Activated CD8-positive, alpha-beta T cell treated with anti-CD3 and anti-CD28 coated beads, Interleukin-2, amount 10 ng/mL, durations not matched to agents 7 days and 5 days (primary cell): Measurements from ENCODE around the gene PUM2. TPM values are rescaled to one million over a fixed set of nuclear protein-coding genes. Genes with fewer than 3 reads are reported as not detected.
"Not testable (repeated sequence)": the region's sequence is repeated elsewhere in the genome, so short reads cannot be mapped to it uniquely, and the experiment has no call there.

Experiments used
- ATAC-seq: fragments of 150-1000 bp; cut with Tn5 transposase; one replicate; pipeline ENCODE4 v1.10.0; 2021; ENCODE audit warnings: moderate library complexity
- CTCF ChIA-PET: fragments of 350-600 bp; sonication (Branson Sonifier 250); formaldehyde crosslinking; loops from one replicate; lab custom pipeline; 2021; ENCODE audit warnings: antibody characterized with exemption; lab: Charles Lee
- POLR2A ChIA-PET: fragments of 350-600 bp; sonication (Branson Sonifier 250); formaldehyde crosslinking; loops from one replicate; lab custom pipeline; 2021; ENCODE audit warnings: antibody characterized with exemption; lab: Charles Lee
- DNase-seq: peaks from one replicate; pipeline ENCODE4 v3.0.0-alpha.2; 2020
- H3K27ac Mint-ChIP-seq: one replicate; pipeline ENCODE4 v1.8.0; 2021; ENCODE audit warnings: mild to moderate bottlenecking, mixed read lengths
- H3K27me3 Mint-ChIP-seq: one replicate; pipeline ENCODE4 v1.8.0; 2021; ENCODE audit warnings: low read depth, mixed read lengths
- H3K36me3 Mint-ChIP-seq: one replicate; pipeline ENCODE4 v1.8.0; 2021; ENCODE audit warnings: low read depth, mixed read lengths
- H3K4me1 Mint-ChIP-seq: one replicate; pipeline ENCODE4 v1.8.0; 2021; ENCODE audit warnings: low read depth, mixed read lengths
- H3K4me3 Mint-ChIP-seq: one replicate; pipeline ENCODE4 v1.8.0; 2021; ENCODE audit warnings: mild to moderate bottlenecking, mixed read lengths
- H3K9me3 Mint-ChIP-seq: one replicate; pipeline ENCODE4 v1.8.0; 2022; ENCODE audit warnings: mixed read lengths; ENCODE audit not compliant: insufficient read depth
- total RNA-seq, 2 experiments: library from RNA; stranded (reverse); gene quantifications; one replicate each; pipeline ENCODE4 v1.2.3, GENCODE V29; 2021

Gene PUM2
- total RNA-seq, 2 experiments from 2014 or later: 123 to 129 TPM

- Mint-ChIP-seq H3K27ac (no peak overlapping the region), H3K36me3 (no peaks in the 10 kb centered on the region), H3K4me1 (peaks cover 2% of the 10 kb centered on the region), H3K9me3 (no peaks in the 10 kb centered on the region), H3K4me3 (no peak overlapping the region), H3K27me3 (peaks cover 11% of the 10 kb centered on the region)
- ChIA-PET POLR2A (interaction anchor here (1.0 kb wide), 1 partner anchor 18 kb away, joined by 3 read pairs; no protein-coding TSS in a partner anchor), CTCF (interaction anchor here (1.4 to 3.9 kb wide), 2 partner anchors 29 to 57 kb away, joined by 4 to 28 read pairs; no protein-coding TSS in a partner anchor)
- DNase-seq (no peak), ATAC-seq (no peak)
These were observed 32.5 kb upstream of the PUM2 start for GRCh38 chr2:20382965-20383810.

GRCh38 chr2:20381457-20381856 is 30.8 kb upstream of the PUM2 start:
- CTCF ChIA-PET: interaction anchor here (1.4 to 2.4 kb wide), 2 partner anchors 55 to 261 kb away, joined by 3 to 11 read pairs; no protein-coding TSS in a partner anchor

GRCh38 chr2:20378891-20379519 is 28.4 kb upstream of the PUM2 start:
- CTCF ChIA-PET: interaction anchor here (0.6 to 2.2 kb wide), 3 partner anchors 9 to 281 kb away, joined by 3 to 7 read pairs (median 3); no protein-coding TSS in a partner anchor
- ATAC-seq: no peak
- H3K27me3 Mint-ChIP-seq: peaks cover 17% of the 10 kb centered on the region
- DNase-seq: no peak
- H3K27ac Mint-ChIP-seq: no peak overlapping the region
- no peaks in the 10 kb centered on the region for H3K9me3 Mint-ChIP-seq
- no peak overlapping the region for H3K4me3 Mint-ChIP-seq
- no peaks in the 10 kb centered on the region for H3K36me3 Mint-ChIP-seq
- POLR2A ChIA-PET: no interaction called here
- peaks cover 2% of the 10 kb centered on the region for H3K4me1 Mint-ChIP-seq

More at GRCh38 chr2:20381457-20381856, 30.8 kb upstream of the PUM2 start:
- Mint-ChIP-seq H3K27me3 (peaks cover 14% of the 10 kb centered on the region), H3K4me1 (peaks cover 2% of the 10 kb centered on the region), H3K27ac (no peak overlapping the region), H3K4me3 (no peak overlapping the region), H3K36me3 (no peaks in the 10 kb centered on the region), H3K9me3 (no peaks in the 10 kb centered on the region)
- no peak for ATAC-seq
- POLR2A ChIA-PET: interaction anchor here (0.8 kb wide), 1 partner anchor 30 kb away, joined by 4 read pairs; no protein-coding TSS in a partner anchor
- no peak for DNase-seq

- POLR2A ChIA-PET: no interaction called here
- DNase-seq: no peak
- Mint-ChIP-seq H3K27me3 (peaks cover 17% of the 10 kb centered on the region), H3K4me1 (no peaks in the 10 kb centered on the region), H3K36me3 (no peaks in the 10 kb centered on the region), H3K27ac (no peak overlapping the region), H3K4me3 (no peak overlapping the region), H3K9me3 (no peaks in the 10 kb centered on the region)
- no peak for ATAC-seq
- CTCF ChIA-PET: interaction anchor here (0.9 to 2.2 kb wide), 2 partner anchors 9 to 10 kb away, joined by 3 to 7 read pairs; no protein-coding TSS in a partner anchor
These were observed 27.7 kb upstream of the PUM2 start for GRCh38 chr2:20378341-20378740.

GRCh38 chr2:20377741-20378140 is 27.1 kb upstream of the PUM2 start:
- POLR2A ChIA-PET: no interaction called here
- H3K9me3 Mint-ChIP-seq: no peaks in the 10 kb centered on the region
- no peak overlapping the region for H3K27ac Mint-ChIP-seq
- CTCF ChIA-PET: interaction anchor here (0.9 to 2.2 kb wide), 2 partner anchors 9 to 11 kb away, joined by 3 to 7 read pairs; no protein-coding TSS in a partner anchor
- H3K27me3 Mint-ChIP-seq: peaks cover 17% of the 10 kb centered on the region
- DNase-seq (no peak), ATAC-seq (no peak)
- H3K4me3 Mint-ChIP-seq: no peak overlapping the region
- H3K36me3 Mint-ChIP-seq: no peaks in the 10 kb centered on the region
- H3K4me1 Mint-ChIP-seq: no peaks in the 10 kb centered on the region

GRCh38 chr2:20374982-20375381 is 24.3 kb upstream of the PUM2 start:
- CTCF ChIA-PET, H3K9me3 Mint-ChIP-seq, H3K4me3 Mint-ChIP-seq, DNase-seq, H3K4me1 Mint-ChIP-seq, POLR2A ChIA-PET, H3K36me3 Mint-ChIP-seq, ATAC-seq, H3K27ac Mint-ChIP-seq: not testable (repeated sequence)
- peaks cover 23% of the 10 kb centered on the region for H3K27me3 Mint-ChIP-seq

GRCh38 chr2:20372896-20373640 is 22.4 kb upstream of the PUM2 start:
- Mint-ChIP-seq H3K4me1 (peaks cover 1% of the 10 kb centered on the region), H3K9me3 (peaks cover 13% of the 10 kb centered on the region), H3K27me3 (peaks cover 25% of the 10 kb centered on the region), H3K27ac (no peak overlapping the region), H3K4me3 (no peak overlapping the region), H3K36me3 (peaks cover 9% of the 10 kb centered on the region)
- no peak for ATAC-seq
- no peak for DNase-seq
- ChIA-PET CTCF (interaction anchor here (0.9 kb wide), 1 partner anchor 37 kb away, joined by 3 read pairs; no protein-coding TSS in a partner anchor), POLR2A (no interaction called here)

GRCh38 chr2:20371323-20372025 is 20.8 kb upstream of the PUM2 start:
- H3K27ac Mint-ChIP-seq: no peak overlapping the region
- DNase-seq: no peak
- H3K4me1 Mint-ChIP-seq: peaks cover 5% of the 10 kb centered on the region
- H3K4me3 Mint-ChIP-seq: no peak overlapping the region
- H3K36me3 Mint-ChIP-seq: peaks cover 15% of the 10 kb centered on the region
- POLR2A ChIA-PET: no interaction called here
- H3K27me3 Mint-ChIP-seq: peaks cover 23% of the 10 kb centered on the region
- CTCF ChIA-PET: interaction anchor here (0.8 kb wide), 1 partner anchor 45 kb away, joined by 4 read pairs; no protein-coding TSS in a partner anchor
- no peak for ATAC-seq
- peaks cover 23% of the 10 kb centered on the region for H3K9me3 Mint-ChIP-seq

GRCh38 chr2:20370191-20370590 is 19.5 kb upstream of the PUM2 start:
- ATAC-seq (no peak), DNase-seq (no peak)
- Mint-ChIP-seq H3K4me3 (no peak overlapping the region), H3K27ac (no peak overlapping the region), H3K36me3 (peaks cover 15% of the 10 kb centered on the region), H3K9me3 (peaks cover 23% of the 10 kb centered on the region), H3K4me1 (peaks cover 17% of the 10 kb centered on the region), H3K27me3 (peaks cover 20% of the 10 kb centered on the region)
- POLR2A ChIA-PET: interaction anchor here (0.6 kb wide), 2 partner anchors 19 to 53 kb away, joined by 3 read pairs; no protein-coding TSS in a partner anchor
- CTCF ChIA-PET: interaction anchor here (1.4 kb wide), 1 partner anchor 41 kb away, joined by 3 read pairs; no protein-coding TSS in a partner anchor

- ChIA-PET POLR2A (no interaction called here), CTCF (interaction anchor here (0.9 to 1.4 kb wide), 2 partner anchors 9 to 42 kb away, joined by 3 read pairs; no protein-coding TSS in a partner anchor)
- ATAC-seq: no peak
- DNase-seq: no peak
- H3K27me3 Mint-ChIP-seq: peaks cover 20% of the 10 kb centered on the region
- H3K4me1 Mint-ChIP-seq: peaks cover 24% of the 10 kb centered on the region
- H3K36me3 Mint-ChIP-seq: peaks cover 15% of the 10 kb centered on the region
- H3K27ac Mint-ChIP-seq: no peak overlapping the region
- peaks cover 23% of the 10 kb centered on the region for H3K9me3 Mint-ChIP-seq
- no peak overlapping the region for H3K4me3 Mint-ChIP-seq
These were observed 18.7 kb upstream of the PUM2 start for GRCh38 chr2:20369366-20369765.
